ENCODE data around the gene TNMD.

DNA sequence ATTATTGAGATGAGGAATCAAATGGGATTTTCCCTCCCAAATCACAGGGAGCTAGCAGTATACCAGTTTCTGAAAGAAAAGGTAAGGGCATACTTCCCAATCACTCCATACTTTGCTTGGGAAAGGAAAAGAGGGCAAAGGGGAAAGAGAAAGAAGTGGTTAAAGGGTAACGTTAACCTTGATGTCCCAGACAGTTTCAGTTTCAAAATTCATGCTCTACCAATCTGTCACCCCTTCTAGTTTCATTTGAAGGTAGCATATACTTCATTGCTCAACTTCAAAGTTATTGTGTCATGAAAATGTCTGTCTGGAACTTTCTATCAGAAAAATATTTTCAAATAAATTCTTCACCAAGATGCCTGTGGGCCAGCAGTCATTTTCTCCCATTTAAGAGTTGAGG lies 16.0 kb downstream of the TNMD start:
- TF ChIP-seq MYC (IDR thresholded peaks at IDR 0.05; ENCODE audit: low read depth, low read length), result no peak
- TF ChIP-seq, protein P1, sequence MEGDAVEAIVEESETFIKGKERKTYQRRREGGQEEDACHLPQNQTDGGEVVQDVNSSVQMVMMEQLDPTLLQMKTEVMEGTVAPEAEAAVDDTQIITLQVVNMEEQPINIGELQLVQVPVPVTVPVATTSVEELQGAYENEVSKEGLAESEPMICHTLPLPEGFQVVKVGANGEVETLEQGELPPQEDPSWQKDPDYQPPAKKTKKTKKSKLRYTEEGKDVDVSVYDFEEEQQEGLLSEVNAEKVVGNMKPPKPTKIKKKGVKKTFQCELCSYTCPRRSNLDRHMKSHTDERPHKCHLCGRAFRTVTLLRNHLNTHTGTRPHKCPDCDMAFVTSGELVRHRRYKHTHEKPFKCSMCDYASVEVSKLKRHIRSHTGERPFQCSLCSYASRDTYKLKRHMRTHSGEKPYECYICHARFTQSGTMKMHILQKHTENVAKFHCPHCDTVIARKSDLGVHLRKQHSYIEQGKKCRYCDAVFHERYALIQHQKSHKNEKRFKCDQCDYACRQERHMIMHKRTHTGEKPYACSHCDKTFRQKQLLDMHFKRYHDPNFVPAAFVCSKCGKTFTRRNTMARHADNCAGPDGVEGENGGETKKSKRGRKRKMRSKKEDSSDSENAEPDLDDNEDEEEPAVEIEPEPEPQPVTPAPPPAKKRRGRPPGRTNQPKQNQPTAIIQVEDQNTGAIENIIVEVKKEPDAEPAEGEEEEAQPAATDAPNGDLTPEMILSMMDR (IDR thresholded peaks at IDR 0.05; ENCODE audit: extremely low read depth in 1 of 2, insufficient read depth in 1 of 2, low read depth in 1 of 2, low read length in 2 of 2), result no peak
- no peak for TF ChIP-seq EZH2 (IDR thresholded peaks at IDR 0.05; ENCODE audit: borderline replicate concordance, low read depth, low read length, severe bottlenecking)
- no peak for TF ChIP-seq POLR2A (IDR thresholded peaks at IDR 0.05; ENCODE audit: low read depth, low read length)
- no peak for TF ChIP-seq POLR2AphosphoS5 (IDR thresholded peaks at IDR 0.05; ENCODE audit: insufficient read depth, low read depth, low read length)
- TF ChIP-seq, protein P2, sequence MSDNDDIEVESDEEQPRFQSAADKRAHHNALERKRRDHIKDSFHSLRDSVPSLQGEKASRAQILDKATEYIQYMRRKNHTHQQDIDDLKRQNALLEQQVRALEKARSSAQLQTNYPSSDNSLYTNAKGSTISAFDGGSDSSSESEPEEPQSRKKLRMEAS (IDR thresholded peaks at IDR 0.05; ENCODE audit: insufficient read depth, insufficient read length), result no peak
- TF ChIP-seq FOS (IDR thresholded peaks at IDR 0.05; ENCODE audit: borderline replicate concordance, insufficient read depth, low read length), result no peak
